NCI-H2107 (cell line): Measurements from ENCODE around the gene DCN.
"Not testable (repeated sequence)": the region's sequence is repeated elsewhere in the genome, so short reads cannot be mapped to it uniquely, and the experiment has no call there.

Source experiments
- DNase-seq: peaks from one replicate; lab custom pipeline; 2025; lab: John Stamatoyannopoulos, UW

DCN gene, protein sequence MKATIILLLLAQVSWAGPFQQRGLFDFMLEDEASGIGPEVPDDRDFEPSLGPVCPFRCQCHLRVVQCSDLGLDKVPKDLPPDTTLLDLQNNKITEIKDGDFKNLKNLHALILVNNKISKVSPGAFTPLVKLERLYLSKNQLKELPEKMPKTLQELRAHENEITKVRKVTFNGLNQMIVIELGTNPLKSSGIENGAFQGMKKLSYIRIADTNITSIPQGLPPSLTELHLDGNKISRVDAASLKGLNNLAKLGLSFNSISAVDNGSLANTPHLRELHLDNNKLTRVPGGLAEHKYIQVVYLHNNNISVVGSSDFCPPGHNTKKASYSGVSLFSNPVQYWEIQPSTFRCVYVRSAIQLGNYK

GRCh38 chr12:91182636-91183455 is at the start of gene DCN:
TSS of gene DCN (minus strand) at chr12:91182817. CDS start at chr12:91178552, 4,265 bp downstream.
- DNase-seq = no peak

GRCh38 chr12:91230841-91231240 is 48.2 kb upstream of the DCN start:
- no peak for DNase-seq

GRCh38 chr12:91226951-91227350 is 44.3 kb upstream of the DCN start:
- DNase-seq = no peak

DNA sequence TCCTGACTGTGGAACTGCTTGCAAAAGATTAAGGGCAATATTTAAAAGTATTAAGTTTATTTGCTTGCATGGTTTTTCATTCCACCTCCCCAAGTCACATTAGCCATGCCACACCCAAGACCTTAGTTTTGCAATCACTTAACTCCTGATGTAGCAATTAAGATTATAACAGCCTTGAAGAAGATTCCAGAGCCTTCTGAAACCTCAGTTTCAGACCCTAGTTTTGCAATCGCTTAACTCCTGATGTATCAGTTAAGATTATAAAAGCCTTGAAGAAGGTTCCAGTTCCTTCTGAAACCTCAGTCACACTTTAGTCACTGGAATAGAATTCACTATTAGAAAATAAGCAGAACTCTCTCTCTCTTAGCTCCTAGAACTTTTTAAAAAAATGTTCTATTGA is 42.7 kb upstream of the DCN start:
- no peak for DNase-seq

DNA sequence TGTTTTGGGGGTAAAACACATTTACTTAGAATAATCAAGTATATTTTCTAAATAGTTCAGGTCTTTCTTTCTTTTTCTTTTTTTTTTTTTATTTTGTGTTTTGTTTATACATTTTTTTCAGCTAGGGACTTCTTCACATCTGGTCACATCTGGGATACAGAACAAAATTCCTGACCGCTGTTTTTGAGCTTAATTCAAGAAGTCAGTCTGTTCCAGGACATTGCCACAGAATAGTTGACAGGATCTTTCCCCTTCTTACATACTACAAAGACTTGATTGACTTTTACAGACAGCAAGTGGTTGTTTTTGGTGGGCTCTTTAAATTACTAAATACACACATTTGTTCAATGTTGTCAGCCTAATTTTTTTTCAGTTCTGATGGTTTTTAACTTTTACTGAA is 41.8 kb upstream of the DCN start:
- no peak for DNase-seq

DNA sequence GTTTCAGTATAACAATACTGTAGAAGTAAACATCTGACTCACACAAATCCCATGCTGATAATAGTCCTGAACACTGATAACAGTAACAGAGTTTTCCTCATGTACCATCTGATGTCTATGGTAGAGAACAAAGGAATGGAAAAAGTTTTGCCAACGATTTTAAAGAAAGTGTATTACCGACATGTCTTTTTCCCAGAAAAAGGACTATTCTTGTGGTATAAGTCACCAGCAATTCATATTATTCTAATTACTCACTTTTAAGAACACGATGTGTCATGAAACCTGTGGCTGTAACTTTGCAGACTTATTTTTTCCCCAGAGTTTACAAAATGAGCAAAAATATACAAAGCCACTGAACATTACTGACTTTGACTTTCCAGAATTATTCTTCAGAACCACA is 40.1 kb upstream of the DCN start:
- no peak for DNase-seq

GRCh38 chr12:91219919-91220318 is 37.3 kb upstream of the DCN start:
- DNase-seq = no peak

DNA sequence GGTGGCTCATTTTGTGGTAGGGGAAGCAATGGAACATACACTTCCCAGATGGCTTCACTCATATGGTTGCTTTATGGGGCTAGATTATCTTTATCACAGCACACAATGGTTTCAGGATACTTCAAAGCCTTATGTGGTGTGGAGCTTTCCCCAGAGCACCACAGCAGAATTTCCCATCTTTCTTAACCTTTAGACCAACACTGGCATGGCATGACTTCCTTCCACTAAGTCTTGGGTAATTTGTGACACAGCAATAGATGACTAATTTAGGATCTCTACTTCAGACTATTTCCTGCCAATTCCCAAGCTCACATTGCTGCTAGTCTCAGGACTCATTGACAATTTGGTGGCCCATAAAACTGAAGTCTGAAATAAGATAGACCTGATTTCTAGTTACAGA is 36.9 kb upstream of the DCN start:
- no peak for DNase-seq

- no peak for DNase-seq
These were observed 34.3 kb upstream of the DCN start for GRCh38 chr12:91216871-91217270.

GRCh38 chr12:91215940-91216454 is 33.4 kb upstream of the DCN start:
- DNase-seq = no peak

DNA sequence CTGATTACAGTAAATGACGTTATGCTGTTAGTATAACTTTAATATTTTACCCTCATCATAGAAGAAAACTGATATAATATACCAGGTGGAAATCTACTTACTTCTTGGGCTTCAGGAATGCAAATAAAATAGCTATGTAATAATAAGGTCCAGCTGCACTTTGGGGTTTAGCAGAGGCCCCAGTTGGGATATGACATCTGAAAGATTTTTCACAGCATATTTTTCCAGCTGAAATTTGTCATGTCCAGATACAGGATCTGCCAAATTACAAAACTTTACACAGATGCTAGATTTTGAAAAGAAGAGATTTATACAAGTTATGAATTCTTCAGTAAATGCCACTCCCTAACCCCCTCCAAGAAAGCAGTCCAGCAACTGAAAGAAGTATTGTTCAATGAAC is 29.2 kb upstream of the DCN start:
- no peak for DNase-seq

- no peak for DNase-seq
These were observed 28.0 kb upstream of the DCN start for GRCh38 chr12:91210618-91211017.

GRCh38 chr12:91210144-91210543 is 27.5 kb upstream of the DCN start:
- DNase-seq = no peak

DNA sequence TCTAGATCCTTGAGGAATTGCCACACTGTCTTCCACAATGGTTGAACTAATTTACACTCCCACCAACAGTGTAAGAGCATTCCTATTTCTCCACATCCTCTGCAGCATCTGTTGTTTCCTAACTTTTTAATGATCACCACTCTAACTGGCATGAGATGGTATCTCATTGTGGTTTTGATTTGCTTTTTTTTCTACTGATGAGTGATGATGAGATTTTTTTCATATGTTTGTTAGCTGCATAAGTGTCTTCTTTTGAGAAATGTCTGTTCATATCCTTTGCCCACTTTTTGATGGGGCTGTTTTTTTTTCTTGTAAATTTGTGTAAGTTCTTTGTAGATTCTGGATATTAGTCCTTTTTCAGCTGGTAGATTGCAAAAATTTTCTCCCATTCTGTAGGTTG is 24.7 kb upstream of the DCN start:
- DNase-seq = not testable (repeated sequence)

- DNase-seq = no peak
These were observed 23.2 kb upstream of the DCN start for GRCh38 chr12:91205811-91206210.

DNA sequence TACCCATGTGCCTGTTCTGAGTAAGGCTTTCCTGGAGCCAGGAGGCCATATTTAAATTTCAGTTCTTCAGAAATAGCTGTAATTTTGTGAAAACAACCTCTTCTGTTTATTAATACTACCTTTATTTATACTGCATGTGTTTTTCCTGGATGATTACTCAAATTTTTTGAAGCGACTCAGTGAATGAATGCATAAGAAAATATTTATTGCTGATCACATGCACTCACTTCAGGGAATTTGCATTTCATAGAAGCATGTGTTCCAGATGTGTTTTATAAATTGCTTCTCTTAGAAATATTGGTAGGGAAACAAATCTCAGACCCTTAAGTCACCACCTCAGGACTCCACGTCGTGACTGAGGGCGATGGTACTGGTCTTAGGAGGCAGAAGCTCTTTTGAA is 21.8 kb upstream of the DCN start:
- no peak for DNase-seq

DNA sequence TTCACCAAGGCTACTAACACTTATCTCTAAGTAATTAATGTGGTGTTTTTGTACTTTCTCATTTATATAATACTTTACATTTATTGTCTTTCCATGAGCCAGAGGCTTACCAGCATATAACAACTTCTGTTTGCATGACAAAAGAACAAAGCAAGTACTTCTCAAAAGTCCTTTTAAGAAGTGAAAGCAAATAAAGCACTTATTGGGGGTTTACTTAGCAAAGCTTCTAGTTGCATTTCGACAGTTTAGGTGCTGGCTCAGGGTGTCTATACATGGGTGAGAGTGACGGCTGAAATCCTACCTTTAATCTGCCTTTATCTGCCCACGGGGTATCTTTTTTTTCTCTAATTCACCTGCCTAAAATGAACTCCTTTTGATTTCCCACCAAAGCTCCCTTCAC is 21.0 kb upstream of the DCN start:
- no peak for DNase-seq

DNA sequence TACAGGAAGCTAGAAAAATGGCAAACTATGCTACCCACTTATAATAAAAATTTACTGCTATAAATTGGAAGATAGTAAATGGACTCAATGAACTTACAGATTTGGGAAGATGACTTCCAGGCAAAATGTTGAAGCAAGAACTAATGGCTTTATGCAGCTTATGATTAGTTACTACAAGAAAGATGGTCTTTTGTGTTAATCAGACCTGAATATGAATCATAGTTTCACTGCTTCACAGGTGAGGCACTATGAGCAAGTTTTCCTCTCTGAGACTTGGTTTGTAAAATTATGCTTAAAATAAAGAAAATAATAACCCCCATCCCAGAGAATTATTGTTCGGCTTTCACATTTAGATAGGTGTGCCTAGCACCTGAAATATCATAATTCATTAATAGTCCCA is 19.8 kb upstream of the DCN start:
- DNase-seq = no peak

DNA sequence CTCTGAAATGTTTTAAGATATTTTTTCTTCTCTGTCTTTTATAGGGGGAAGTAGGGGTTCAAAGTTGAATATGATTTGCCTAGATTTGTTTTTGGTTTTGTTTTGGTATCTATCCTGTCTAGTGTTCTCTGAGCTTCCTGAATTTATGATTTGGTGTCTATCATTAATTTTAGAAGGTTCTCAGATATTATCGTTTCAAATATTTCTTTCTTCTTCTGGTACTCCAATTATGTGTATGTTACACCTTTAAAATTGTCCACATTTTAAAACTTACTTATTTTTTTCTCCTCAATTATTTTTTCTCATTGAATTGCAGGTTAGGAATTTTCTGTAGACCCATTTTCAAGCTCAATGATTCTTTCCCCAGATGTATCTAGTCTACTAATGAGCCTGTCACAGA is 13.8 kb upstream of the DCN start:
- no peak for DNase-seq

DNA sequence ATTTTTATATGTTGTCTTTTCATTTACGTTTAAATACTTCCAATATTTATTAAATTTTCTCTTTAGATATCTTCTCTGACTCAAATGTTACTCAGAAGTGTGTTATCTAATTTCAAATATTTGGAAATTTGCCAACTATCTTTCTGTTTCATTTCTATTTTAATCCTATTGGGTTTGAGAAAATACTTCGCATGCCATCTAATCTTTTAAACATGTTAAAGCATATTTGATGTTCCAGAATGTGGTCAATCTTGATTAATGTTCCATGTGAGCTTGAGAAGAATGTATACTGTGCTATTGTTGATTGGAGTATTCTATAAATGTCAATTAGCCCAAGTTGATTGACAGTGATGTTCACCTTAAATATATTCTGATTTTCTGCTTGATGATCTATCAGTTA is 11.9 kb upstream of the DCN start:
- no peak for DNase-seq

DNA sequence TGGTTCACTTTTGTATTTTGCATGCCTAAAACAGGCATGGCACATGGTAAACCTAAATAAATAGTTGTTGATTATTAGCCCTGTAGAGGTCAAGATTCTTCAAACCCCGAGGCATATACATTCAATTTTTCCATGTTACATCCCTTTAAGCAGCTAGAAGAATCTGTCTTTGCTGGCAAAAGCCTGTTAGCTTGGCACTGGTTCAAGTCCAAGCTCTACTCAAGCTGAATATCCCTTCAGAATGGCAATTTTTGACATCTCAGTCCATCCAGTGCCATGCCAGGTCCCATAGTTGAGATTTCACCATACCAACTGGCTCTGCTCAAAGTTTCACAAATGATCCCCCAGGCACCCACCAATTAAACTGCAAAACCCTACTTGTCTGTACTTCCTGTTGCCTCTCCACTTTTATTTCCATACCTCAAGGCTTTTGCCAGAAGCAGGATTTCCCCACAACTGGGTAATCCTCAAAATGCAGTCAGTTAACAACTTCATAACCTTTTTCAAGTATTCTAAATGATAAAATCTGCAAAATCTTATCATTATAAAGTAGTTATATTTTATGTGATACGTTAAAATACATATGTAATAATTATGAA is 9.0 kb upstream of the DCN start:
- DNase-seq = no peak

- DNase-seq = no peak
These were observed 6.9 kb upstream of the DCN start for GRCh38 chr12:91189516-91189915.

DNA sequence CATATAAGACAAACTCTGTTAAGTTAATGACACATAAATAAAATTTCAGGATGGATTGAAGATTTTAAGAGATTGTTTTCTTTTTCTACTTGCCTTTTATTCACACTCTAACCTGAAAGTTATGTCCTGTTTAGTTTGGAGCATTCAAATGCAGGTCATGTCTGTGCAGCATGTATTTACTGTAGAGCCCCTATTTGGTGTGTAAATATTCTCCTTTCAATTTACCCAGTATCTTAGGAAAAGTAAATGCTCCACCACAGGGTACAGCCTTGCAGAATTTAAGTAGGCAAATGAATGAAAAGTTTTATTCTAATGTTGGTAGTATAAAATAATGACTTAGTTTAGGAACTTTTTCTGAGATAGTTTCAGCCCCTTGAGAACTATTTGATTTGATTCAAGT is 6.2 kb upstream of the DCN start:
- DNase-seq = no peak
